Prostate gland (tissue), 2 donors: Measurements from ENCODE around the gene SHCBP1. TPM values are rescaled to one million over a fixed set of nuclear protein-coding genes. Genes with fewer than 3 reads are reported as not detected.

Source experiments
- DNase-seq: peaks from one replicate; pipeline ENCODE4 v3.0.0-alpha.2; 2019; ENCODE audit warnings: low spot score
- H3K27ac ChIP-seq, 2 donors: fragments of 200-600 bp; sonication (generic); 2 replicates each; pipeline ENCODE4 v1.5.1; 2017 to 2019
- H3K27me3 ChIP-seq: fragments of 200-600 bp; sonication (generic); replicated peaks from 2 replicates; pipeline ENCODE4 v1.5.1; 2019; ENCODE audit not compliant: insufficient read depth
- H3K36me3 ChIP-seq, 2 donors: fragments of 200-600 bp; sonication (generic); 1 replicate in 1 of 2; 2 replicates in 1 of 2; pipeline versions ENCODE4 v1.5.1 to v1.8.1; 2017 to 2019
- H3K4me1 ChIP-seq: fragments of 200-600 bp; sonication (generic); replicated peaks from 2 replicates; pipeline ENCODE4 v1.5.1; 2019
- H3K4me3 ChIP-seq, 2 donors: fragments of 200-600 bp; sonication (generic); 2 replicates each; pipeline ENCODE4 v1.5.1; 2017 to 2019
- H3K9me3 ChIP-seq: fragments of 200-600 bp; sonication (generic); 2 replicates; pipeline ENCODE4 v1.5.1; 2017
- POLR2A ChIP-seq: fragments of 450-650 bp; IDR thresholded peaks from one replicate; pipeline ENCODE4 v1.6.1; 2016; ENCODE audit warnings: antibody characterized with exemption, mild to moderate bottlenecking
- POLR2AphosphoS5 ChIP-seq: sonication (generic); formaldehyde crosslinking; IDR thresholded peaks from one replicate; pipeline ENCODE4 v1.6.1; 2017; ENCODE audit warnings: antibody characterized with exemption
- WGBS: methylation state at CpG from one replicate; pipeline ENCODE4 v1.1.5; 2018; 5-methylcytosine and 5-hydroxymethylcytosine counted together
- intact Hi-C: fragments of 100-400 bp; cut with DNase I; formaldehyde crosslinking; loops from one replicate; pipeline ENCODE4 v1.14.2; 2022
- total RNA-seq, 2 donors: library from RNA; depleted of rRNA; stranded (reverse); fragments of >200 nt; gene quantifications; one replicate each; pipeline ENCODE4 v1.1.0, GENCODE V29; 2016
- TF ChIP-seq, protein P1 (sequence below), 4 experiments: fragments of 200-600 bp in 2 of 4; fragments of 450-650 bp in 2 of 4; sonication (generic) in 2 of 4; IDR thresholded peaks; 1 replicate in 3 of 4; 2 replicates in 1 of 4; pipeline ENCODE4 v1.5.1; 2016 to 2019; ENCODE audit warnings: antibody characterized with exemption in 4 of 4, mild to moderate bottlenecking in 2 of 4, moderate library complexity in 2 of 4

SHCBP1 gene
- total RNA-seq, 2 donors from 2014 or later, result 0.77 to 5.6 TPM

- TF ChIP-seq POLR2AphosphoS5, result no peak
- TF ChIP-seq POLR2A, result no peak
- peak overlapping the region in 1 of 2 donors; percentile 2 for H3K27ac ChIP-seq
- H3K4me3 ChIP-seq, result peak overlapping the region in 1 of 2 donors; percentile 4
- intact Hi-C loops, result no loop called here
- no peak for DNase-seq
- H3K9me3 ChIP-seq, result no peaks in the 10 kb centered on the region
- H3K36me3 ChIP-seq, result no peaks in the 10 kb centered on the region
- 87% methylated on average over 27 of the region's 27 CpGs for WGBS
- no peaks in the 10 kb centered on the region for H3K4me1 ChIP-seq
- no peaks in the 10 kb centered on the region for H3K27me3 ChIP-seq
Measured at GRCh38 chr16:46649588-46650253, 28.5 kb upstream of the SHCBP1 start.

GRCh38 chr16:46648656-46649055 is 27.5 kb upstream of the SHCBP1 start:
- DNase-seq, result no peak
- Histone ChIP-seq H3K4me3 (no peak overlapping the region), H3K36me3 (no peaks in the 10 kb centered on the region), H3K9me3 (no peaks in the 10 kb centered on the region), H3K27me3 (no peaks in the 10 kb centered on the region), H3K27ac (no peak overlapping the region), H3K4me1 (no peaks in the 10 kb centered on the region)
- 92% methylated on average over 8 of the region's 8 CpGs for WGBS
- TF ChIP-seq POLR2AphosphoS5, result no peak
- TF ChIP-seq POLR2A, result no peak
- TF ChIP-seq, protein P1, sequence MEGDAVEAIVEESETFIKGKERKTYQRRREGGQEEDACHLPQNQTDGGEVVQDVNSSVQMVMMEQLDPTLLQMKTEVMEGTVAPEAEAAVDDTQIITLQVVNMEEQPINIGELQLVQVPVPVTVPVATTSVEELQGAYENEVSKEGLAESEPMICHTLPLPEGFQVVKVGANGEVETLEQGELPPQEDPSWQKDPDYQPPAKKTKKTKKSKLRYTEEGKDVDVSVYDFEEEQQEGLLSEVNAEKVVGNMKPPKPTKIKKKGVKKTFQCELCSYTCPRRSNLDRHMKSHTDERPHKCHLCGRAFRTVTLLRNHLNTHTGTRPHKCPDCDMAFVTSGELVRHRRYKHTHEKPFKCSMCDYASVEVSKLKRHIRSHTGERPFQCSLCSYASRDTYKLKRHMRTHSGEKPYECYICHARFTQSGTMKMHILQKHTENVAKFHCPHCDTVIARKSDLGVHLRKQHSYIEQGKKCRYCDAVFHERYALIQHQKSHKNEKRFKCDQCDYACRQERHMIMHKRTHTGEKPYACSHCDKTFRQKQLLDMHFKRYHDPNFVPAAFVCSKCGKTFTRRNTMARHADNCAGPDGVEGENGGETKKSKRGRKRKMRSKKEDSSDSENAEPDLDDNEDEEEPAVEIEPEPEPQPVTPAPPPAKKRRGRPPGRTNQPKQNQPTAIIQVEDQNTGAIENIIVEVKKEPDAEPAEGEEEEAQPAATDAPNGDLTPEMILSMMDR (IDR thresholded peaks at IDR 0.05), result no peak
- intact Hi-C loops, result no loop called here

DNA sequence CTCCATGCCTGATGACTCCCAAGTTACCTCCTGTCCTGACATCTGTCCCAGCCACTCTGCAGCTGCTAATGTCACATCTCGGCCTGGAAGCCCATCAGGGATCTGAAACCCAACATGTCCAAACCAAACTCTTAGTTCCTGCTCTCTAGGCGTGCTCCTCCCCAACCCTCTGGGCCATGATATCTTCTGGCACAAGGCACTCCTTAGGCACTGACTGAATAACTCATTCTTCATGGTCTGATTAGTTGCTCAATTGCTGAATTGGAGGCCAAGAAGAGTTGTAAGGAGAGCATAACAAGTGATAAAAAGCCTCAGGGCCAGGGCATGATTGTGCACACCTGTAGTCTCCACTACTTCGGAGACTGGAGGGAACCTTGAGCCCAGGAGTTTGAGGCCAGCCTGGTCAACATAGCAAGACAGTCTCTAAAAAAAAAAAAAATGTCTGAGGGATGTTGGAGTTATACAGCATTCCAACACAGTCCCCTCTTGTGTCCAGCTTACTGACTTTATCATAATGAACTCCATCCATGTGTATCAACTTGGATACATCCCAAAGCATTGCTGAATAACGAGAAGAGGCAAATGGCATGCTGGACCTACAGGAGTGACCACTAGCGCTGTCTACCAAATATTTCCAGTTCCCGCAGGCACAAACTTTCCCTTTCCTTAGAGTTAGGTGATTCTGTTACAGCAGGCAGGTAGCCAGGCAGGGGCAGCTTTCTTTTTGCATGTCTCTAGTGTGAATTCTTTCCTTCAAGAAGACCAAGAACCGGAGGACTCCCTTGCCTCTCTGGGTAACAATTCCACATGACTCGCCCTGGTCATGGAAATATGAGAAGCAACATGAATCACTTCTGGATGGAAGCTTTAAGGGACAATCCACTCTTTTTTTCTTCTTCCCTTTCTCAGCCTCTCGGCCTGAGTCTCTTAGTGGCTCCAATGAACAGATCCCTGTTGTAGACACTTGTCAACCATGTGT is 18.1 kb upstream of the SHCBP1 start:
- H3K27ac ChIP-seq, result no peak overlapping the region
- intact Hi-C loops, result no loop called here
- 78% methylated on average over 9 of the region's 9 CpGs for WGBS
- H3K9me3 ChIP-seq, result no peaks in the 10 kb centered on the region
- H3K4me3 ChIP-seq, result no peak overlapping the region
- no peaks in the 10 kb centered on the region for H3K4me1 ChIP-seq
- H3K27me3 ChIP-seq, result no peaks in the 10 kb centered on the region
- no peak for DNase-seq
- TF ChIP-seq POLR2A (no peak), POLR2AphosphoS5 (no peak)
- TF ChIP-seq, protein P1 (IDR thresholded peaks at IDR 0.05), result no peak
- H3K36me3 ChIP-seq, result no peaks in the 10 kb centered on the region

DNA sequence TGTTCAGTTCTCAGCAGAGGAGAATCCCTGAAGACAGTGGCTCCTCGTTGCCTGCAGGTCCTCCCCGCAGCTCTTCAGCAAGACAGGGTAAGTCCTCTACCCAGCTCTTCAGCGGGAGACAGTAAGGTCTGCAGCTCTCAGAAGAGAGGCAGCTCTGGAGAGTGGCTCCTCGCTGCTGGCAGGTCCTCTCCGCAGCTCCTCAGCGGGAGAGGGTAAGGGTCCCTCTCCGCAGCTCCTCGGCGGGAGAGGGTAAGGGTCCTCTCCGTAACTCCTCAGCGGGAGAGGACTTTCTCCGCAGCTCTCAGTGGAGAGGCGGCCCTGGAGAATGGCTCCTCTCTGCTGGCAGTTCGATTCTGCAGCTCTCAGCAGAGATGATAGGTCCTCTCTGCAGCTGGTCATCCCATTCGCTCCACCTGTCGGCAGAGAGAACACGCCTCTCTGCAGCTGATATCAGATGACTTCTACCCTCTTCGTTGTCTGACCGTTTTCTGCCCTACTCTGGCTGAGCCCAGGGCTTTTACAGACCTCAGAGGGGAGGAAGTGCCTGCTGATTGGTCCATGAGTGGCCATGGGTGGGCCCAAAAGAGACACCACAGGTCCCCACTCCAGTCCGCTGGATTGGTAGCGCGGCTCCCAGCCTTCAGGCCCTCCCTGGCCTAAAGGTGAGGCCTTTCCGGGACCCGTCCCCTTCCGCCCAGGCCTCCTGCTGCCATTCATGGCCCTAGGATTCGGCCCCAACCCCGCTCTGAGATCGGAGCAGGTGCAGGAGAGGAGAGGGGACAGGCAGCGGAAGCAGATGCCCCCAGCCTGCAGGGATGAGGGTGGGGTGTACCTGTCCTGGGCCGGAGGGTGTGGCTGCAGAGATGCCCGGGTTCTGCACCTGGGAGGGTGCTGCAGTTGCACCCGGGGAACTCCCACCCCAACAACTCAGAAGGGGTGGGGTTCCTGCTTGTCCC is 11.9 kb upstream of the SHCBP1 start:
- 87% methylated on average over 31 of the region's 32 CpGs for WGBS
- H3K9me3 ChIP-seq, result no peaks in the 10 kb centered on the region
- TF ChIP-seq POLR2A, result no peak
- TF ChIP-seq, protein P1 (IDR thresholded peaks at IDR 0.05), result no peak
- no peak for TF ChIP-seq POLR2AphosphoS5
- no peaks in the 10 kb centered on the region for H3K36me3 ChIP-seq
- no peaks in the 10 kb centered on the region for H3K4me1 ChIP-seq
- no peak overlapping the region for H3K4me3 ChIP-seq
- intact Hi-C loops, result no loop called here
- H3K27ac ChIP-seq, result no peak overlapping the region
- DNase-seq, result no peak
- no peaks in the 10 kb centered on the region for H3K27me3 ChIP-seq
